Uterus (tissue), 2 donors: ENCODE data around the gene TNFRSF21.

Experiments
- CTCF ChIP-seq, 4 experiments: fragments of 200-600 bp in 2 of 4; fragments of 450-650 bp in 2 of 4; sonication (generic) in 2 of 4; IDR thresholded peaks; one replicate each; pipeline ENCODE4 v1.5.1; 2016 to 2019; ENCODE audit warnings: antibody characterized with exemption in 4 of 4, mild to moderate bottlenecking in 2 of 4, moderate library complexity in 1 of 4
- POLR2A ChIP-seq, 2 donors: fragments of 450-650 bp; IDR thresholded peaks; one replicate each; pipeline ENCODE4 v1.6.1; 2016; ENCODE audit warnings: antibody characterized with exemption in 2 of 2, mild to moderate bottlenecking in 1 of 2, moderate library complexity in 1 of 2

- TF ChIP-seq CTCF (IDR thresholded peaks at IDR 0.05) (no peak), POLR2A (IDR thresholded peaks at IDR 0.05) (no peak)
These were observed 36.1 kb upstream of the TNFRSF21 start for GRCh38 chr6:47345761-47346160.
